ENCODE measurements around the gene ENOPH1.

ENOPH1 gene

GRCh38 chr4:82428526-82428968, 1.8 kb upstream of the ENOPH1 start:
- no peak for DNase-seq (ENCODE audit: low spot score)

- DNase-seq (ENCODE audit: low spot score): peak; percentile 96
Measured at GRCh38 chr4:82428969-82429727, 1.2 kb upstream of the ENOPH1 start.

- DNase-seq (ENCODE audit: low spot score): peak; percentile 78
Measured at GRCh38 chr4:82429728-82430192, 630 bp upstream of the ENOPH1 start.

GRCh38 chr4:82430964-82431745, 765 bp downstream of the ENOPH1 start:
- peak; percentile 43 for DNase-seq (ENCODE audit: low spot score)

- no peak for DNase-seq (ENCODE audit: low spot score)
Measured at GRCh38 chr4:82431831-82432230, 1.4 kb downstream of the ENOPH1 start.

GRCh38 chr4:82432596-82432995, 2.2 kb downstream of the ENOPH1 start:
- no peak for DNase-seq (ENCODE audit: low spot score)

- DNase-seq (ENCODE audit: low spot score): no peak
Measured at GRCh38 chr4:82433791-82434190, 3.4 kb downstream of the ENOPH1 start.

GRCh38 chr4:82434949-82435348, 4.6 kb downstream of the ENOPH1 start:
- no peak for DNase-seq (ENCODE audit: low spot score)

GRCh38 chr4:82436130-82436529, 5.7 kb downstream of the ENOPH1 start:
- no peak for DNase-seq (ENCODE audit: low spot score)

- no peak for DNase-seq (ENCODE audit: low spot score)
Measured at GRCh38 chr4:82436780-82437179, 6.4 kb downstream of the ENOPH1 start.

GRCh38 chr4:82437285-82438005, 7.1 kb downstream of the ENOPH1 start:
- no peak for DNase-seq (ENCODE audit: low spot score)

GRCh38 chr4:82439088-82439487, 8.7 kb downstream of the ENOPH1 start:
- DNase-seq (ENCODE audit: low spot score): no peak

- DNase-seq (ENCODE audit: low spot score): no peak
Measured at GRCh38 chr4:82447886-82448285, 17.5 kb downstream of the ENOPH1 start.

GRCh38 chr4:82450966-82451755, 20.8 kb downstream of the ENOPH1 start:
- DNase-seq (ENCODE audit: low spot score): no peak

- no peak for DNase-seq (ENCODE audit: low spot score)
Measured at GRCh38 chr4:82452026-82452425, 21.6 kb downstream of the ENOPH1 start.

- DNase-seq (ENCODE audit: low spot score): no peak
Measured at GRCh38 chr4:82457266-82457665, 26.9 kb downstream of the ENOPH1 start.

GRCh38 chr4:82458729-82459128, 28.3 kb downstream of the ENOPH1 start:
- DNase-seq (ENCODE audit: low spot score): no peak

GRCh38 chr4:82461710-82462109, 31.3 kb downstream of the ENOPH1 start:
- DNase-seq (ENCODE audit: low spot score): no peak

- DNase-seq (ENCODE audit: low spot score): peak; percentile 88
Measured at GRCh38 chr4:82462415-82462831, 32.0 kb downstream of the ENOPH1 start.

- no peak for DNase-seq (ENCODE audit: low spot score)
Measured at GRCh38 chr4:82463221-82463620, 32.8 kb downstream of the ENOPH1 start.

GRCh38 chr4:82467471-82467870, 37.1 kb downstream of the ENOPH1 start:
- no peak for DNase-seq (ENCODE audit: low spot score)
